HEK293T (cell line): ENCODE results near the gene SSH2.

Experiments
- CTCF ChIA-PET: fragments of 350-600 bp; formaldehyde crosslinking; extraction: SDS; loops from one replicate; lab custom pipeline; 2021; ENCODE audit warnings: antibody characterized with exemption, inconsistent platforms; lab: Yijun Ruan, JAX
- POLR2A ChIA-PET: fragments of 350-600 bp; formaldehyde crosslinking; extraction: SDS; loops from one replicate; lab custom pipeline; 2020; ENCODE audit warnings: antibody characterized with exemption, inconsistent platforms; lab: Yijun Ruan, JAX
- DNase-seq: peaks from one replicate; pipeline ENCODE4 v3.0.0; 2012; ENCODE audit warnings: mixed read lengths; ENCODE audit errors: extremely low spot score
- ARNT ChIP-seq: fragments of 450-650 bp; IDR thresholded peaks from 2 replicates; pipeline ENCODE4 v1.6.1; 2017; ENCODE audit warnings: mild to moderate bottlenecking
- BHLHE40 ChIP-seq: fragments of 450-650 bp; IDR thresholded peaks from 2 replicates; pipeline ENCODE4 v1.6.1; 2016; ENCODE audit warnings: mild to moderate bottlenecking, moderate library complexity, borderline replicate concordance
- CTBP1 ChIP-seq: fragments of 450-650 bp; IDR thresholded peaks from 2 replicates; pipeline ENCODE4 v1.6.1; 2016; ENCODE audit warnings: borderline replicate concordance
- ELF4 ChIP-seq: fragments of 450-650 bp; IDR thresholded peaks from 2 replicates; pipeline ENCODE4 v1.6.1; 2017; ENCODE audit warnings: antibody characterized with exemption
- FOXA1 ChIP-seq: fragments of 450-650 bp; IDR thresholded peaks from 2 replicates; pipeline ENCODE4 v1.6.1; 2016; ENCODE audit warnings: mild to moderate bottlenecking
- FOXK2 ChIP-seq: fragments of 450-650 bp; IDR thresholded peaks from 2 replicates; pipeline ENCODE4 v1.6.1; 2016; ENCODE audit warnings: mild to moderate bottlenecking
- FOXM1 ChIP-seq: fragments of 450-650 bp; IDR thresholded peaks from 2 replicates; pipeline ENCODE4 v1.6.1; 2017; ENCODE audit warnings: mild to moderate bottlenecking, borderline replicate concordance
- HDGF ChIP-seq: fragments of 450-650 bp; IDR thresholded peaks from 2 replicates; pipeline ENCODE4 v1.6.1; 2017; ENCODE audit warnings: antibody characterized with exemption, borderline replicate concordance
- L3MBTL2 ChIP-seq: fragments of 450-650 bp; conservative IDR thresholded peaks from 2 replicates; pipeline ENCODE4 v1.6.1; 2016; ENCODE audit warnings: mild to moderate bottlenecking
- LEF1 ChIP-seq: fragments of 450-650 bp; IDR thresholded peaks from 2 replicates; pipeline ENCODE4 v1.6.1; 2017; ENCODE audit warnings: mild to moderate bottlenecking, borderline replicate concordance
- NFRKB ChIP-seq: fragments of 450-650 bp; IDR thresholded peaks from 2 replicates; pipeline ENCODE4 v1.6.1; 2016; ENCODE audit warnings: mild to moderate bottlenecking, moderate library complexity
- PKNOX1 ChIP-seq: fragments of 450-650 bp; IDR thresholded peaks from 2 replicates; pipeline ENCODE4 v1.6.1; 2016
- SP1 ChIP-seq: fragments of 450-650 bp; IDR thresholded peaks from 2 replicates; pipeline ENCODE4 v1.6.1; 2017
- SUZ12 ChIP-seq: fragments of 450-650 bp; IDR thresholded peaks from 2 replicates; pipeline ENCODE4 v1.6.1; 2016; ENCODE audit warnings: mild to moderate bottlenecking
- TARDBP ChIP-seq: fragments of 450-650 bp; IDR thresholded peaks from 2 replicates; pipeline ENCODE4 v1.6.1; 2016
- ZNF384 ChIP-seq: fragments of 450-650 bp; IDR thresholded peaks from 2 replicates; pipeline ENCODE4 v1.6.1; 2016

SSH2 gene

DNA sequence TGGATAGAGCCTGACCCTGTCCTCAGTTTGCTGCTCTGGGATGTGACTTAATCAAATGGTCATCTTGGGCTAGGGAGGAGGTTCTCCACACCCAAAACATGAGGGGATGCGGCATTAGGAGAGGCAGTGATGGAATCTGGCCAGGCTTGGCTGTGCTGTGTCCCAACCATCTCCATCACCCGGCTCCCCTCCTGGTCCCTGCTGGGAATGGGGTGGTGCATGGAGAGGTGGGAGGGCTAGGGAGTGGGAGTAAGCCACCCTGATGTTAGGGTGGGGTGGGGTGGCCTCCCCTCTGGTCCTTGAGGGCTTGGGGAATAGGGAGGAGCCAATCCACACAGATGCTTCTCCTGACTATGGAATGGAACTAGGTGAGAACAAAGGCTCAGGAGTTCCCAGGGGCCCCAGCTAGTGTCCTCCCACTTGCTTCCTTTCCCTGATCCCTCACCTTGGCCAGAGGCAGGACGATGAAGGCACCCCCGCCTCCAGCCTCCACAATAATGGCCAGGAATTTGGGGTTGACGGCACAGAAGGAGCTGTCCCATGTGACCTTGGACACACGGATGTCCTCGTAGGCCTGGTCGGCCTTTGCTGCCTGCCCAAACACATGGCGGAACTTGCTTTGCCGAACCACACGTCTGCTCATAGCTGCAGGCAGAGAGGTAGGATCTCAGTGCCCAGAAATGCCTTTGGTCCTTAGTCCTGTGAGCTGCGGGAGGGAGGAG lies 309.1 kb downstream of the SSH2 start:
- ChIA-PET CTCF (interaction anchor here (0.7 to 1.0 kb wide), 2 partner anchors 27 to 310 kb away, joined by 4 read pairs; no protein-coding TSS in a partner anchor), POLR2A (interaction anchor here (0.8 kb wide), 1 partner anchor 10 kb away, joined by 3 read pairs; no protein-coding TSS in a partner anchor)
- TF ChIP-seq BHLHE40 (no peak), TARDBP (no peak), FOXA1 (no peak), ARNT (no peak), ELF4 (no peak), ZNF384 (no peak), L3MBTL2 (no peak), HDGF (no peak), NFRKB (no peak), CTBP1 (no peak), LEF1 (no peak), FOXK2 (no peak), PKNOX1 (no peak)
- no peak for DNase-seq

DNA sequence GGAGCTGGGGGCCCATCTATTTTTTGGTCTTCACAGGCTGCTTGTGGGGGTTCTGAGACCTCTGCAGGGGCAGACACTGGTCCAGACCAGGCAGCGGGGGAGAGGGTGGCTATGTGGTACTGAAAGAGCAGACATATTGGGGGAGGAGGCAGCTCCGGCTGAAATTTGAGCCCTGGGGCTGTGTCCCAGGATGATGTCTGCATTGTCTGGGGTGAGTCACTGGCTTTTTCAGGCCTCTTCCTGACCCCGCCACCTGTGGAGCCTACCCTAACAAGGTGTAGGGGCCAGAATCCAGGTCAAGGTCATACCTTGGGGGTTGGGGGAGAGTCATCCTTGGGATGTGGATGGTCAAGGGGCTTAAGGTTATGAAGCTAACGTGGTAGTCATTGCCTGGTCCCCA lies 309.8 kb downstream of the SSH2 start:
- TF ChIP-seq FOXM1: no peak
- TF ChIP-seq ARNT: no peak
- no peak for TF ChIP-seq SP1
- TF ChIP-seq CTBP1: no peak
- TF ChIP-seq SUZ12: no peak
- no peak for TF ChIP-seq TARDBP
- no peak for TF ChIP-seq BHLHE40
- TF ChIP-seq LEF1: no peak
- TF ChIP-seq PKNOX1: no peak
- no peak for TF ChIP-seq ZNF384
- no peak for TF ChIP-seq NFRKB
- TF ChIP-seq FOXK2: no peak
- no peak for TF ChIP-seq L3MBTL2
- TF ChIP-seq ELF4: no peak
- TF ChIP-seq FOXA1: no peak
- no peak for TF ChIP-seq HDGF
- no peak for DNase-seq
- ChIA-PET POLR2A (no interaction called here), CTCF (interaction anchor here (1.0 kb wide), 1 partner anchor 26 kb away, joined by 4 read pairs; no protein-coding TSS in a partner anchor)

DNA sequence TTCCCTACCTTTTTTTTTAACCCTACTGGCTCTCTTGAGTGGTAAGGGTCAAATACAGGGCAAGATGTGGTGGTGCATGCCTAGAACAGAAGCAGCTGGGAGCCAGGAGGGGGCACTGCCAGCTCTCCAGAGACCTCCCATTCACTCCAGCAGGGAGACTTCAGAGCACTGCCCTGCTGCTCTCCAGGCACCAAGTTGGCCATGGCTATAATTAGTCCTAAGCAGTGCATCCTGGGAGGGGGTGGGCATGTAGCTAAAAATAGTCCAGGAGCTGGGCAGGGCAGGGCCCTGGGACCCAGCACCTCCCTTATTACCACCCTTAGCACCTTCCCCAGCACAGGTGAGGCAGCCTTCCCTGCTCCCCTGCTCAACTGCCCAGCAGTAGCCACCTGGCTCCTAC lies 310.8 kb downstream of the SSH2 start:
- CTCF ChIA-PET: interaction anchor here (0.6 kb wide), 1 partner anchor 192 kb away, joined by 3 read pairs; no protein-coding TSS in a partner anchor
- DNase-seq: no peak
- POLR2A ChIA-PET: no interaction called here
- no peak for TF ChIP-seq FOXK2
- no peak for TF ChIP-seq BHLHE40
- no peak for TF ChIP-seq SUZ12
- no peak for TF ChIP-seq ARNT
- no peak for TF ChIP-seq L3MBTL2
- no peak for TF ChIP-seq HDGF
- no peak for TF ChIP-seq ELF4
- no peak for TF ChIP-seq SP1
- TF ChIP-seq TARDBP: no peak
- no peak for TF ChIP-seq ZNF384
- TF ChIP-seq LEF1: no peak
- no peak for TF ChIP-seq NFRKB
- no peak for TF ChIP-seq PKNOX1
- no peak for TF ChIP-seq FOXA1
- TF ChIP-seq FOXM1: no peak
- no peak for TF ChIP-seq CTBP1

DNA sequence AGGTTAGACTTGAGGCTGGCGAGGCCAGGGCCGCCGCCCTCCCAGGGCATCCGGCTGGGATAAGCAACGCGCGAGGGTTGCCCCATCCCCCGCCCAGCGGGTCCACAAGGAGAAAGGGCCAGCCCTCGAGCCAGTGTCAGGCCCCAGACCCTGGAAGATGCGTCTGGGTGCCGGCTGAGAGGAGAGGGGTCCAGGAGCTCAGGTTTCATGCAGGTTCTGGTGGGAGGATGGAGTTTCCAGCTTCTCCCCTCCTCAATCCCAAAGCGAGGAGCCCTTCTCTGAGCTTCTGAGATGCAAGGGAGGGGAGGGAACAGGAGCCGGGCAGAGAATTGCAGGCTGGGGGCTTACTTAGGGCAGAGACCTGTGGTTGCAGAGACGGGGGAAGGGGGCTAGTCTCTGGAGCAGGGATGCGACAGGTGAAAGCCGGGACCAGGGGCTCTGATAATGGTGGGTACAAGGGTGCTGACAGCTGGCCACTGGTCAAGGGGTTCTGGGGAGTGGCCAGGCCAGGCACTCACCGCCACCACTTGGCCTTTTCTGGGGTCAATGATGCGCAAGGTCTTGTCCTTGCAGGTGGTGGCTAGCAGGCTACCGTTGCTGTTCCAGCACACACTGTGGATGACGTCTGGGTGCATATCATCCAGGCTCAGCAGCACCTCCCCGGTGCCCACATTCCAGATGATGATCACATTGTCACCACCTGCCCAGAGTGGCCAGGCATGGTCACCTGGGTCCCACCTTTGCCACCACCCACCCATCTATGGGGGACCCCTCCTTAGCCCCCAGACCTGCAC lies 311.6 kb downstream of the SSH2 start:
- no peak for DNase-seq
- ChIA-PET CTCF (interaction anchor here (0.6 to 1.7 kb wide), 3 partner anchors 9 to 64 kb away, joined by 3 to 7 read pairs (median 3); no protein-coding TSS in a partner anchor), POLR2A (no interaction called here)
- TF ChIP-seq ELF4: no peak
- TF ChIP-seq ARNT: no peak
- no peak for TF ChIP-seq NFRKB
- TF ChIP-seq LEF1: no peak
- TF ChIP-seq PKNOX1: no peak
- no peak for TF ChIP-seq L3MBTL2
- TF ChIP-seq BHLHE40: no peak
- TF ChIP-seq CTBP1: no peak
- TF ChIP-seq SP1: no peak
